Calu3 (cell line): ENCODE results near the gene KIF15. TPM values are rescaled to one million over a fixed set of nuclear protein-coding genes. Genes with fewer than 3 reads are reported as not detected.

Experiments
- Bru-seq: library from RNA; stranded (reverse); fragments of 400-500 nt; gene quantifications from one replicate; lab custom pipeline; 2021; lab: Mats Ljungman, UMichigan
- BruChase-seq, 2 experiments: library from RNA; stranded (reverse); fragments of 400-500 nt; gene quantifications; one replicate each; lab custom pipeline; 2021; lab: Mats Ljungman, UMichigan
- BruUV-seq: library from RNA; stranded (reverse); fragments of 400-500 nt; replicated peaks from 2 replicates; lab custom pipeline; 2021; lab: Mats Ljungman, UMichigan
- CTCF ChIA-PET: fragments of 300-600 bp; sonication (Branson Sonifier 250); formaldehyde crosslinking; loops from one replicate; lab custom pipeline; 2022; ENCODE audit warnings: antibody characterized with exemption; lab: Charles Lee
- DNase-seq: peaks from one replicate; pipeline ENCODE4 v3.0.0; 2022
- H3K27ac Mint-ChIP-seq: one replicate; pipeline ENCODE4 v1.8.0; 2022; ENCODE audit warnings: mixed read lengths; ENCODE audit not compliant: unreplicated experiment
- H3K27me3 Mint-ChIP-seq: one replicate; pipeline ENCODE4 v1.8.0; 2022; ENCODE audit warnings: mixed read lengths; ENCODE audit not compliant: unreplicated experiment
- H3K36me3 Mint-ChIP-seq: one replicate; pipeline ENCODE4 v1.8.0; 2022; ENCODE audit warnings: mild to moderate bottlenecking, moderate library complexity, mixed read lengths; ENCODE audit not compliant: insufficient read depth, unreplicated experiment
- H3K4me1 Mint-ChIP-seq: one replicate; pipeline ENCODE4 v1.8.0; 2022; ENCODE audit warnings: mild to moderate bottlenecking, low read depth, mixed read lengths; ENCODE audit not compliant: unreplicated experiment
- H3K4me3 Mint-ChIP-seq: one replicate; pipeline ENCODE4 v1.8.0; 2022; ENCODE audit warnings: mild to moderate bottlenecking, low read depth, moderate library complexity, mixed read lengths; ENCODE audit not compliant: unreplicated experiment
- H3K9me3 Mint-ChIP-seq: one replicate; pipeline ENCODE4 v1.8.0; 2022; ENCODE audit warnings: low read depth, mixed read lengths; ENCODE audit not compliant: unreplicated experiment
- CTCF ChIP-seq: fragments of 200-600 bp; IDR thresholded peaks from one replicate; pipeline ENCODE4 v1.8.0; 2022; ENCODE audit warnings: antibody characterized with exemption; ENCODE audit not compliant: unreplicated experiment
- intact Hi-C: fragments of 100-400 bp; cut with micrococcal nuclease; formaldehyde crosslinking; loops from one replicate; pipeline ENCODE4 v1.10.0; 2022; ENCODE audit not compliant: unreplicated experiment
- long read RNA-seq: library from polyadenylated mRNA; stranded (forward); transcript quantifications from one replicate; pipeline ENCODE4 v2.0.0, GENCODE V29; 2022
- total RNA-seq: library from RNA; stranded (reverse); gene quantifications from 2 replicates; pipeline ENCODE4 v1.2.3, GENCODE V29; 2022

KIF15 gene, protein sequence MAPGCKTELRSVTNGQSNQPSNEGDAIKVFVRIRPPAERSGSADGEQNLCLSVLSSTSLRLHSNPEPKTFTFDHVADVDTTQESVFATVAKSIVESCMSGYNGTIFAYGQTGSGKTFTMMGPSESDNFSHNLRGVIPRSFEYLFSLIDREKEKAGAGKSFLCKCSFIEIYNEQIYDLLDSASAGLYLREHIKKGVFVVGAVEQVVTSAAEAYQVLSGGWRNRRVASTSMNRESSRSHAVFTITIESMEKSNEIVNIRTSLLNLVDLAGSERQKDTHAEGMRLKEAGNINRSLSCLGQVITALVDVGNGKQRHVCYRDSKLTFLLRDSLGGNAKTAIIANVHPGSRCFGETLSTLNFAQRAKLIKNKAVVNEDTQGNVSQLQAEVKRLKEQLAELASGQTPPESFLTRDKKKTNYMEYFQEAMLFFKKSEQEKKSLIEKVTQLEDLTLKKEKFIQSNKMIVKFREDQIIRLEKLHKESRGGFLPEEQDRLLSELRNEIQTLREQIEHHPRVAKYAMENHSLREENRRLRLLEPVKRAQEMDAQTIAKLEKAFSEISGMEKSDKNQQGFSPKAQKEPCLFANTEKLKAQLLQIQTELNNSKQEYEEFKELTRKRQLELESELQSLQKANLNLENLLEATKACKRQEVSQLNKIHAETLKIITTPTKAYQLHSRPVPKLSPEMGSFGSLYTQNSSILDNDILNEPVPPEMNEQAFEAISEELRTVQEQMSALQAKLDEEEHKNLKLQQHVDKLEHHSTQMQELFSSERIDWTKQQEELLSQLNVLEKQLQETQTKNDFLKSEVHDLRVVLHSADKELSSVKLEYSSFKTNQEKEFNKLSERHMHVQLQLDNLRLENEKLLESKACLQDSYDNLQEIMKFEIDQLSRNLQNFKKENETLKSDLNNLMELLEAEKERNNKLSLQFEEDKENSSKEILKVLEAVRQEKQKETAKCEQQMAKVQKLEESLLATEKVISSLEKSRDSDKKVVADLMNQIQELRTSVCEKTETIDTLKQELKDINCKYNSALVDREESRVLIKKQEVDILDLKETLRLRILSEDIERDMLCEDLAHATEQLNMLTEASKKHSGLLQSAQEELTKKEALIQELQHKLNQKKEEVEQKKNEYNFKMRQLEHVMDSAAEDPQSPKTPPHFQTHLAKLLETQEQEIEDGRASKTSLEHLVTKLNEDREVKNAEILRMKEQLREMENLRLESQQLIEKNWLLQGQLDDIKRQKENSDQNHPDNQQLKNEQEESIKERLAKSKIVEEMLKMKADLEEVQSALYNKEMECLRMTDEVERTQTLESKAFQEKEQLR (N-terminal part only)
- total RNA-seq (17.0 and 18.4 TPM in 2 replicates), Bru-seq, nascent RNA (percentile 78 among the genes with signal in this experiment), BruChase-seq, experiment 1, labeled RNA remaining after a 6-hour chase (percentile 71 among the genes with signal in this experiment), BruChase-seq, experiment 2, labeled RNA remaining after a 2-hour chase (percentile 72 among the genes with signal in this experiment)
- long read RNA-seq, full-length matches to known transcripts, result 8 of 13 reads
- long read RNA-seq, partial matches to known transcripts, result 2 of 13 reads
- long read RNA-seq, other reads (novel, unspliced or antisense), result 3 of 13 reads

DNA sequence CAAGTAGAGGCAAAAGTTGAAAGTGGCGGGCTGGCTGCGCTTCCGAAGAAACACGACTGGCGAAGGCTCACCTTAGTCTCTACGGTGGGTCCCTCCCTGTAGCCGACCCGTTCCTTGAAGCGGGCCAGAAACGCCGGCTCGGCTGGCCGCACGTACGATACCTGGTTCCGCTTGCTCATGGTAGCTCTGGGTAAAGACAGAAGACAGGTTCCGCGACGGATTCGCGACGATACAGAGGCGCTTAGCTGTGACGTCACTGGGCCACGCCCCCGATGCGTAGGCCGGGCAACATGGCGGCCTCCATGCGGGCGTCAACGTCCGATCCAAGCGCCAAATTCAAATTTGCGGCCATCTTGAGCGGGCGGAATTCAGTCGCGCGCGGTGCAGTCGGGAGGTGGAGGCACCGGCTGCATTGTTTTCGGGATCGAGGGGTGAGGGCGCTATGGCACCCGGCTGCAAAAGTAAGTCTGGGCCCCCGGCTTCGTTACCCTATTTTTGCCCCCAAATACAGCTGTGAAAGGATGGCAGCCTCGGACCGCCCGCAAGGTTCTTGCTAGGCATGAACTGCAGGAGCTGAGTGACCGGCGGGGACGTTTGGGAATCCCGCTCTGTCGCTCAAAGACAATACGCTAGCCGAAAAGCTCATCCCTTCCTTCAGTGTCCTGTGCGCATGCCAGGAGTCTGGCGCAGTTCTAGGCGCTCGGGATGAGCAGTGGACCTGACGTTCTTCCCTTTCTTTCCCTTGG is at the start of gene KIF15, which contains the start of gene KIAA1143:
KIF15 (plus strand) TSS at position 371 of the 746 bp plus-strand sequence; CDS start at position 443, 72 bp downstream.
KIAA1143 (minus strand) TSS at position 196 of the 746 bp plus-strand sequence; CDS start at position 179, 17 bp downstream.
- TF ChIP-seq CTCF, result no peak
- intact Hi-C loops, result loop anchor here (5.0 kb wide), 1 partner anchor 229 kb away; no protein-coding TSS in a partner anchor
- Mint-ChIP-seq H3K9me3 (peaks cover 8% of the 10 kb centered on the region), H3K36me3 (peaks cover 42% of the 10 kb centered on the region), H3K4me3 (peak within 1 kb of the TSS; percentile 82), H3K4me1 (no peaks in the 10 kb centered on the region), H3K27me3 (no peaks in the 10 kb centered on the region), H3K27ac (peak within 1 kb of the TSS; percentile 79)
- DNase-seq, result peak; percentile 96
- CTCF ChIA-PET, result no interaction called here
- BruUV-seq, result TSS peak; percentile 82

DNA sequence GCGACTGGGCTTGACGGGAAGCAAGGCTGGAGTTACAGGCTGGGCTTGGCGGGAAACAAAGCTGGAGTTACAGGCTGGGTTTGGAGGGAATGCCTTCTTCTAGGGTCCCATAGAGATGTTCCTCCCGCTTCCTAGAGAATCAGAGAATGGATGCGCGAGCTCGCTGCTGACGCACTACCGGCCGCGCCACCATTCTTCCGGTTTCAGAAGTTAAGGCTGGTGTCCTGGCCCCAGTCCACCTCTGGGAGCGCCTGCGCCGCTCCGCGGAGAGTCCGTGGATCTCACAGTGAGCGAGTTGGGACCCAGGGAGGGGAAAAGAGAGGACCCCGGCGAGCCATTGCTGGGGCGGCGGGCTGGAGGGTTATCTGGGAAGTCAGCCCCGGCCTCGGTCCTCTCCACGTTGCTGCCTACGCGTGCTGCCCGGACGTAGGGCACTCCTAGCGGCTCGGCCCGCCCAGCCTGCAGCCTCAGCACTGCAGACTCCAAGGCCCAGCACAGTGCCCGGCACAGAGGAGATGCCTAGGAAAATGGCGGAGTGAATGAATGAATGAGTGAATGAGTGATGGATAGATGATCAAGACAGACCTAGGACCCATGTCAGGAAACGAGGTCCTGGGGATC is 49.0 kb upstream of the KIF15 start, which contains the start of gene ZNF502:
ZNF502 (plus strand) TSS at position 206 of the 621 bp plus-strand sequence. CDS start 7,602 bp downstream, outside the sequence.
- Mint-ChIP-seq H3K27me3 (no peaks in the 10 kb centered on the region), H3K27ac (no peak within 1 kb of the TSS), H3K4me3 (peak within 1 kb of the TSS; percentile 81), H3K36me3 (peaks cover 11% of the 10 kb centered on the region), H3K9me3 (peaks cover 11% of the 10 kb centered on the region), H3K4me1 (no peaks in the 10 kb centered on the region)
- no peak for TF ChIP-seq CTCF
- intact Hi-C loops, result no loop called here
- CTCF ChIA-PET, result no interaction called here
- peak; percentile 52 for DNase-seq
- TSS peak; percentile 59 for BruUV-seq

GRCh38 chr3:44721231-44722102 is 40.1 kb upstream of the KIF15 start:
- intact Hi-C loops, result no loop called here
- Mint-ChIP-seq H3K36me3 (no peaks in the 10 kb centered on the region), H3K27ac (no peak overlapping the region), H3K27me3 (no peaks in the 10 kb centered on the region), H3K9me3 (peaks cover 24% of the 10 kb centered on the region), H3K4me1 (no peaks in the 10 kb centered on the region), H3K4me3 (no peak overlapping the region)
- no TSS peak for BruUV-seq
- no peak for DNase-seq
- no peak for TF ChIP-seq CTCF
- CTCF ChIA-PET, result no interaction called here
